Dermis blood vessel endothelial cell (primary cell): ENCODE data around the gene PRODH2. TPM values are rescaled to one million over a fixed set of nuclear protein-coding genes. Genes with fewer than 3 reads are reported as not detected.
A peak's percentile ranks its signal among the peaks of the same experiment; 100 is the strongest.

ENCODE experiments used
- DNase-seq: peaks from one replicate; pipeline ENCODE4 v3.0.0; 2010
- total RNA-seq: library from RNA; depleted of rRNA; stranded (reverse); fragments of >200 nt; gene quantifications from 2 replicates; pipeline ENCODE4 v1.2.3, GENCODE V29; 2014

PRODH2 gene
- total RNA-seq, 1 donor from 2014 or later = not detected

DNA sequence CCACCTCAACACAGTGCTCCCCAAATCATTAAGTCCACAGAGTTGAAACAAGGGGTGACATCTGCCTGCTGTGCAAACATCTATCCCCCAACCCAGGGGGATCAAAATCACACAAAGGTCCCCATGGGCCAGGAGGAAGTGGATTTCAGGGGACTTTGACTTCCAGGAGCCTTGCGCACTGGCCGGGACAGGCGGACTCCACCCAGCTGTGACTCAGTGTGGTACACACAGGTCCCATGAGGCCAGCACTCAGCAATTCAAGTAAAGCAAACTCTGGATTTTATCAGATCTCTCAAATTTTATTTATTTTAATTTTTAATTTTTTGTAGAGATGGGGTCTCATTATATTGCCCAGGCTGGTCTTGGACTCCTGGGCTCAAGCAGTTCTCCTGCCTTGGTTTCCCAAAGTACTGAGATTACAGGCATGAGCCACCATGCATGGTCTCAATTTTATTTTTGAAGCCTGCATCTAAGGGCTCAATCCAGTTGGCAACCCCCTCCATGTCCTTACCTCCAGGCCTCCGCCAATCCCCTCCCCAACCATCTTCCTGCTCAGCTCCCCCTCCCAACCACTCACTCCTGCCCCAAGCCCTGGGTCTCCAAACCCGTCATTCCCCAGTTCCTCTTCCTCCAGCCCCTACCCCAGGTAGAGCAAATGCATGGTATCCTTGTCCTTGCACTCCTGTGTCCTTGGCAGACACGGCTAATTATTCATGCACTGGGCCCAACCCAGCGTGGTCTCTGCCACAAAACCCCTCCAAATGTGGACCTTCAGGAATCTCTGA, 19.1 kb downstream of the PRODH2 start:
- DNase-seq = no peak

DNA sequence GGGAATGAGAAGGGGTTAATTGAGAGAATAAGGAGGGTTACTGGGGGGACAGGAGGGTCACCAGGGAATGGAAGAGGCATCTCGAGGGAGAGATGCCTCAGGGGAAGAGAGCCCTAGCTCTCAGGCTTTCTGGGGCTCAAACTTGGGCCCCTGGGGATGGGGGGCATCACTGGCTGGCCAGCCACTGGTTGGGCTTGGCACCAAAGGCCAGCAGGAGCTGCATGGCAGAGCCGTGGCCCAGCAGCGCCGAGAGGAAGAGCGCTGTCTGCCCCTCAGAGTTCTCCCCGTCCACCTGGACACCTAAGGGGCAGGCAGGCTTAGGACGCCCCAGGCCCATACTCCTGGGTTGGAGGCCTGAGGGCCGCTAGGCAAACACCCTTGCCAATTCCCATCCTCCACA, 19.8 kb downstream of the PRODH2 start:
- DNase-seq = no peak

DNA sequence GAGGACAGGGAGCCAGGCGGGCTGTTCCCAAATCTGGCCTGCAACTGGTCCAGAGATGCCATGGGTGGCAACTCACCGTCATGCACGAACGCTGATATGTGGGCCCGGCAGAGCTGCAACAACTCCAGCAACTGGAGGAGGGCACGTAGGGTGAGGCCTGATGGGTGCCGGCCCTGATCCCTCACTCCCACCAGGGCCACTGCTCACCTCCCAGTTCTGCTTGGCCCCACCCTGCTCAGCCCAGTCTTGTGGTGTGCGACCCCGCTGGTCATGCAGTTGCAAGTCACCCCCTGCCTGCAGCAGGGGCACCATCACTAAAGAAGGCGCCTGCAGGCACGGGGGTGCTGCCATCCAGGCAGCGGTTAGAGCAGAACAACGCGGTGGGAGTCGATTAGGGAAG, 20.3 kb downstream of the PRODH2 start:
- DNase-seq = no peak

DNA sequence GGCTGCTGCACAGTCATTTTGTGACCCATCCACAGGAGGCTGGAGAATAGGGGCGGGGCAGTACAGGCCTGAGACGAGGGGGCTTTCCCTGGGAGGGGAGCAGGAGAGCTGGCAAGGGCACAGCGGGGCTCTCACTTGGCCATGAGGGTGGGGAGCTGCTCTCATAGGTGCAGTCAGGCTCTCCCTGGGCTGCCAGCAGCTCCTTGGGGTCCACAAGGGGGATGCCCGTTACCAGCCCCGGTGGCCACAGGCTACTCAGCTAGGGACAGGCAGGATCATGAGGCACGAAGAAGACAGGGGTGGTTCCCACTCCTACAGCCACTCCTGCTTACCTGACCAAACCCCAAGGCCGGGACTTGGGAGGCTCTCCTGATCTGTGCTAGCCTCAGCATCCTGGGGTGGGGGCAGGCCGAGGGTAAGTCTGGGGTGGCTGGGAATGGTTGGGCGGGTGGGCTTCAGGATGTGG, 20.8 kb downstream of the PRODH2 start:
- no peak for DNase-seq

DNA sequence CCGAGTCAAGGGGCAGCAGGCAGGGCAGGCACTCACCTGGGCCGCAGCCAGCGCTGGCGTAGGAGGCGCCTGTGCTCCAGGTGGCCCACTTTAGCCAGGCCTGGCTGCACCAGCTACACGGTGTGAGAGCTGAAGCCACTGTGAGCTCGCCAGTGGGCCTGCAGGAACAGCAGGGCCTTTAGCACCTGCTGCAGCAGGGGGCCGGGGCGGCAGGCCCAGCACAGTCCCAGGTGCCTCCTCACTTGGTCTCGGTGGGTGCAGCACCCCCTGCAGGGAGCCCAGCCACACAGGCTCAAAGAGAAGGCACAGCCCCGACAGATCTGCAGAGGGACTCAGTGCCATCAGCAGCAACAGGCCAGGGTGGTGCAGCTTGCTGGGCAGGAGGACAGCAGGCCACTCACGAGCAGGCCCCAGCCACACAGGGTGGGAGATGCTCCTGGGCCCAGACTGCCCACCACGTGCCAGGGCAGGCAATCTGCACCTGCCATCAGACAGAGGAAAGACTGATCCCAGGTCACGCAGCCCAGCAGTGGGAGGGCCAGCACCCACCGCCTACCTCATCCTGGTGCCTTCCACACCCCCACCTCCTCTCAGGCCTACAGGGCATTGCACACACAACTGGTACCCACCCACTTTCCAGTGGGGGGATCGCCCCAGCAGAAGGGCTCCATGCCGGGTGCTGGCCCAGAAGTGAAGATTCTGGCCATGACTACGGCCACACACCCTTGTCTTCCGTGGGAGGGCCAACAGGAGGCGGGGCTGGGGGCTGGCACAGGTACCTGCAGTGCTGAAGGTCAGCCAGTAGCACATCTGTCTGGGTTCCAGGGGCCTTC, 21.4 kb downstream of the PRODH2 start:
- DNase-seq = peak; percentile 7

DNA sequence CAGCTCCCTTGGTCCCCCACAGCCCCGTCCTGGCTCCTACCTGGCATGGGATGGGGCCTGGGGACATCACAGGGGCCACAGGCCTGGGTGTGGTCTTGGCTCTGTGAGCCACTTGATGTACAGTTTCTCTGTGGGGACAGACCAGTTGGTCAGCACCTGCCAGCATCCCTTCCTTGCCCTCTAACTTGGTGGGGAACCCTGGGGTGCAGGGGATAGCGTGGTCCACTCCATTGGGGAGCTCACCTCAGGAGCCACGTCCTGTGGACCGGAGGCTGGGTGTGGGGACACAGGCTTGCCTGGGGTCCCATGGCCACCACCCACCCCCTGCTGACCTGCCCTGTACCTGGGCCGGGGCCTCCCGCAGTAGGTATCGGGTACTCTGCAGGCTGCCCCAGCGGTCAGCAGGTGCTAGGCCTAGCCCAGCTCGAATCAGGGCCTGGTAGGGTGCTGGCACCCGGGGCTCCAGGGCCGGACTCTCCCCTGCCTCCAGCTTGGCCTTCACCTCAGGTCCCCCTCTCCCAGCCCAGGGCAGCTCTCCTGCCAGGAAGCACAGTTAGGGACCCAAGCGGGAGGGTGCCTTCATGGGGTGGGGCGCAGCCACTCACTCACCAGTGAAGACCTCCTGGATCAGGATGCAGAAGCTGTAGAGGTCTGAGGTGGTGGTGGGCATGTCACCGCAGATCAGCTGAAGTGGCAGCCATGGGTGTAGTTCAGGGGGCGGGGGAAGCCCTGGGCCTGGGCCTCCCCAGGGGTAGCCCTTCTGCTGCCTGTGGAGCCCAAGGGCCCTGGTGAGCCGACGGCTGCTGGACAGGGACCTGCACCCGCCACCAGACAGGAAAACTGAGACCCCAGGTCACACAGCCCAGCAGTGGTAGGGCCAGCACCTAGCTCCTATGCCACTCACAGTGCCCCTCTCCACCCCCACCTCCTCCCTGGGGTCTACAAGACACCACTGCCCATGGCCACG, 22.4 kb downstream of the PRODH2 start:
- DNase-seq = no peak

DNA sequence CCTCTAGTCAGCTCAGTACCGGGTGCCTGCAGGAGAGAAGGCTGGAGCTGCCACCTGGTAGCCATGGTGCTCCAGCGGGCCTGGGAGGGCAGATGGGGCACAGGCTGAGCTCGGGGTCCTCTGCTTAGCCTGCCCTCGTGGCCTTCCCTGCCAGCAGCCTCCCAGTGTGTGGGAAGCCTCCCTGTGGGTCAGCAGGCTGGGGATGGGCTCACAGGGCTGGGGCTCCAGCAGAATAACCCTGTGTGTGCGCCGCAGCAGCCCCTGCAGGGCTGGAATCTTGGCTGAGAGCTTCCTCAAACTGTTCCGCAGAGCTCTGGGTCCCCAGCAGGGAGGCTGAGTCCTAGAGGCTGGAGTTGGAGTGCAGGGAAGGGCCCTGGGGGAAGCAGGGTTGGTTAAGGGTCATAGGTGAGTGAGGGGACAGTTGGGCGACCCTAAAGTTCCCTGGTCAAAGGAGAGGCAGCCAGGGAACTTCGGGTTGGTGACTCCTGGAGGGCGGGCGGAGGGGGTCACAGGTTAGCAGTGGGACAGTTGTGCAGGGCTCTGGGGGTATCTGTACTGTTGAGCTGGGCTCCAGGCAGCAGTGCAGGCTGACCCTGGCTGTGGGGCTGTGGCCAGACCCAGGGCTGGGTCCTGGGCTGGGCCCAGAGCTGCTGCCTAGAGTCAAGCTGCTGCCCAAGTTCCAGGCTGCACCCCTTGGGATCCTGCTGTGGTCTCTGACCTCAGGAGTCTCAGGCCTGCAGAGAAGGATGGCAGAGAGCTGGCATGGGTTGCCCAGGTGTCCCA, 23.3 kb downstream of the PRODH2 start:
- no peak for DNase-seq

DNA sequence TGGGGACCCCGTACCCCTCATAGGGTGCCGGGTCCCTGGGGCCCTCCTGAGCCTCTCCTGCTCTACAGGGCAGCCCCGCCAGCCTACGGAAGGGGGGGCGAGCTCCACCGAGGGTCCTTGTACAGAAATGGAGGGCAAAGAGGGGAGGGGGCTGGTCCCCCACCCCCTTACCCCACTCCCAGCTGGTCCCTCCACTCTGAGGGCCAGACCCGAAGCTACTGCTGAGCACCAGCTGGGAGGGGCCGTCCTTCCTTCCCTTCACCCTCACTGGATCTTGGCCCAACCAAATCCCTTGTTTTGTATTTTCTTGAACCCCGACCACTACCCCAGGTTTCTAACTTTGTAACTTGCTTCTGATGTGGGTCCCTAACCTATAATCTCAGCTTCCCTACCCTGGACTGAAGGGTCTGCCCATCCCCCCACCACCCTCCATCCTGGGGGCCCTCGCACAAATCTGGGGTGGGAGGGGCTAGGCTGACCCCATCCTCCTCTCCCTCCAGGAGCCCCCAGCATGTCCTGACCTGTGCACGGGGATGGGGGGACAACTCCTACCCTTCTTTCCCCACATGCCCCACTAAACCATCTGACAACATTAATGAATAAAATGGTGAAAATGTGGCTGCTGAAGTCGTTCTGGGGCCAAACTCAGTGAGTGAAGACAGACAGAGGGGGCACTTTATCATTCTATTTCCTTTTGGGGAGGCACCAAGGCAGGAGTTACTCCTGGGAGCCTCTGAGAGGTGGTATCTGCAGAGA, 24.3 kb downstream of the PRODH2 start:
- DNase-seq = no peak

DNA sequence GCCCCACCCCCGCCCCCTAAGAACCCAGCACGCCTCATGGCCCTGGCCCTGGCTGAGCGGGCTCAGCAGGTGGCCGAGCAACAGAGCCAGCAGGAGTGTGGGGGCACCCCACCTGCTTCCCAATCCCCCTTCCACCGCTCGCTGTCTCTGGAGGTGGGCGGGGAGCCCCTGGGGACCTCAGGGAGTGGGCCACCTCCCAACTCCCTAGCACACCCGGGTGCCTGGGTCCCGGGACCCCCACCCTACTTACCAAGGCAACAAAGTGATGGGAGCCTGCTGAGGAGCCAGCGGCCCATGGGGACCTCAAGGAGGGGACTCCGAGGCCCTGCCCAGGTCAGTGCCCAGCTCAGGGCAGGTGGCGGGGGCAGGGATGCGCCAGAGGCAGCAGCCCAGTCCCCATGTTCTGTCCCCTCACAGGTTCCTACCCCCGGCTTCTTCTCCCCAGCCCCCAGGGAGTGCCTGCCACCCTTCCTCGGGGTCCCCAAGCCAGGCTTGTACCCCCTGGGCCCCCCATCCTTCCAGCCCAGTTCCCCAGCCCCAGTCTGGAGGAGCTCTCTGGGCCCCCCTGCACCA, 25.3 kb downstream of the PRODH2 start:
- DNase-seq = no peak

DNA sequence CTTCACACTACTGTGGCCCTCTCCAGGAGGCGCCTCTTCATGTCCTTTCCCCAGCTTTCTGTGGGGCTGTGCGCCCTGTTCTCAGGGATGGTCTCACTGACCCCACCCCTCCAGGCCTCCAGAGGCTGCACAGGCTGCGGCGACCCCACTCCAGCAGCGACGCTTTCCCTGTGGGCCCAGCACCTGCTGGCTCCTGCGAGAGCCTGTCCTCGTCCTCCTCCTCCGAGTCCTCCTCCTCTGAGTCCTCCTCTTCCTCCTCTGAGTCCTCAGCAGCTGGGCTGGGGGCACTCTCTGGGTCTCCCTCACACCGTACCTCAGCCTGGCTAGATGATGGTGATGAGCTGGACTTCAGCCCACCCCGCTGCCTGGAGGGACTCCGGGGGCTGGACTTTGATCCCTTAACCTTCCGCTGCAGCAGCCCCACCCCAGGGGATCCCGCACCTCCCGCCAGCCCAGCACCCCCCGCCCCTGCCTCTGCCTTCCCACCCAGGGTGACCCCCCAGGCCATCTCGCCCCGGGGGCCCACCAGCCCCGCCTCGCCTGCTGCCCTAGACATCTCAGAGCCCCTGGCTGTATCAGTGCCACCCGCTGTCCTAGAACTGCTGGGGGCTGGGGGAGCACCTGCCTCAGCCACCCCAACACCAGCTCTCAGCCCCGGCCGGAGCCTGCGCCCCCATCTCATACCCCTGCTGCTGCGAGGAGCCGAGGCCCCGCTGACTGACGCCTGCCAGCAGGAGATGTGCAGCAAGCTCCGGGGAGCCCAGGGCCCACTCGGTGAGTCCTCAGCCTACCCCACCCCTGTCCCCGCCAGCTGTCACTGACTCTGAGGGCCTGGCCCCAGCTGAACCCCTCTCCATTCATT, 26.1 kb downstream of the PRODH2 start:
- no peak for DNase-seq

DNA sequence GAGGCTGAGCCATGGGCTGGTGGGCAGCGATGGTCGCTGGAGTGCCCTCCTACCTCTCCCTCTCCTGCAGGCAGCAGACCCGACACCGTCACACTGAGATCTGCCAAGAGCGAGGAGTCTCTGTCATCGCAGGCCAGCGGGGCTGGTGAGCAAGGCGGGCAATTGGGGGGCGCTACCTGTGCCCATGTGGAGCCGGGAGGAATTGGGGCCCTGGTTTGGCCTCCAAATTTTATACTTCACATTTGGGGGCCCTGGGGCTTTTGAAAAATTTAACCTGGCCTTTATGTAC, 27.4 kb downstream of the PRODH2 start:
- DNase-seq = no peak

DNA sequence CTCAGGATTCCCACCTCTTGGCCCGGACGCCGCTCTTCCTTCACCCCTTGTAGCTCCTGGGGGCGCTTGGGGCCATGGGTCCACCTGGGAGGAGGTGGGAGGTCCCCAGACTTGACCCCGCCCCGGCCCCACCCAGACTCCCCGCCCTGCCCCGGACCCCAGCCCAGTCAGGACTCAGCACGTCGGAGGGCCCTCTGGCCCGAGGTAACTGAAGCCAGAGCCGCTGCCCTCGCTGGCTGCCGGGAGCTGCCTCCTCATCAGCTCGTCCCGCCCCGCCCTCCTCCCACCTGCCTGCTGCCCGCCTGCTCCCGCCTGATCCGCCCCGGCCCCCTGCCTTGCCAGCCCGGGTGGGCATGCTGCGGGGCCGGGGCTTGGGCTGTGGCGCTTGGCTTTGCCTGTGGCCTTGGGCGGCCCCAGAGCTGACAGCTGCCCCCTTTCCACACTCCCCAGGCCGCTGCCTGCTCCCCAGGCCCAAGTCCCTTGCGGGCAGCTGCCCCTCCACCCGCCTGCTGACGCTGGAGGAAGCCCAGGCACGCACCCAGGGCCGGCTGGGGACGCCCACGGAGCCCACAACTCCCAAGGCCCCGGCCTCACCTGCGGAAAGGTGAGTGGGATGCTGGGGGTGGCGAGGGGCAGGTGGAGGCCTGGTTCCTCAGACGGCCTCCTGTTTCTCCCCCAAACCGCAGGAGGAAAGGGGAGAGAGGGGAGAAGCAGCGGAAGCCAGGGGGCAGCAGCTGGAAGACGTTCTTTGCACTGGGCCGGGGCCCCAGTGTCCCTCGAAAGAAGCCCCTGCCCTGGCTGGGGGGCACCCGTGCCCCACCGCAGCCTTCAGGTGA, 27.9 kb downstream of the PRODH2 start:
- no peak for DNase-seq

DNA sequence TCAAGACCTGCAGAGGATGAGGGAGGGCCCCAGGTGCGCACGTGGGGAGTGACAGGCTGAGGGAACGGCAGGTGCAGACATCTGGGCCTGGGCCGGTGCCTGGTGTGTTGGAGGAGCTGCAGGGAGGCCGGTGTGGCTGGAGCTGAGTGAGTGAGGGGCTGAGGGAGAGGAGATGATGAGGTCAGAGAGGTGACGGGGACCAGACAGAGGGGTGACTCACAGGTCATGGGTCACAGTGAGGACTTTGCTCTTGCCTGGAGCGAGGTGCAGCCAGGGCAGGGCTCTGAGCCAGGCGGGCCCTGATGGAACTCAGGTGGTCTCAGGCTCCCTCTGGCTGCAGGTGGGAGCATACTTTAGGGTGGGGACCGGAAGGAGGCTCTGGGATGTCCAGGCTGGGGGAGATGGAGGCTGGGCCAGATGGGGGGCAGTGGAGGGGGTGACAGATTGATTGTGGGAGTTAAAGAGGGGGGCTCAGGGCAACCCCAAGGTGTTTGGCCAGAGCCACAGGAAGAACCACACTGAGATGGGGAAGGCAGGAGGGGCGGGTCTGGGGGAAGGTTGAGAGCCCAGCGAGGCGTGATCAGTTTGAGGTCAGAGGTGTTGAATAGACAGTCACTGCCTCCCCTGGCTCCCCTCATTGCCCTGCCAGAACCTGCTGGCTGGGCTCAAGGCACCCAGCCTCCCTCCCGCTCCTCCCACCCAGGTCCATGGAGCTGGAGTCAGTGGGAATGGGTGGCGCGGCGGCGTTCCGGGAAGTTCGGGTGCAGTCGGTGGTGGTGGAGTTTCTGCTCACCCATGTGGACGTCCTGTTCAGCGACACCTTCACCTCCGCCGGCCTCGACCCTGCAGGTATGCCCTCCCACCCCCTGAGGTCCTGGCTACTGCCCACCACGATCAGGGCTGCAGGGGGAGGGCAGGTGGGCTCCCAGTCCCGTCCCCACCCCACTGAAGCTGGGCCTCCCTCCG, 28.9 kb downstream of the PRODH2 start:
- no peak for DNase-seq

DNA sequence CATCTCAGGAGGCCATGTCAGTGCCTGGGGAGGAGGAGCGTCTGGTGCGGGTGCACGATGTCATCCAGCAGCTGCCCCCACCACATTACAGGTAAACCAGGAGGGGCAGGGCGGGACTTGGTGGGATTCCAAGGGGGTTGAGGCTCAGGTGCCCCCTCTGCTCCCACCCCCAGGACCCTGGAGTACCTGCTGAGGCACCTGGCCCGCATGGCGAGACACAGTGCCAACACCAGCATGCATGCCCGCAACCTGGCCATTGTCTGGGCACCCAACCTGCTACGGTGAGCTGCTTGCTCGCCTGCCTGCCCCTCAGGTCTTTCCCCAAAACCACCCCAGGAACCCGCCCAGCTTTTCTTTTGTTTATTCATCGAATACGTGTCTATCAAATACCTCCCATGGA, 30.1 kb downstream of the PRODH2 start:
- DNase-seq = no peak

DNA sequence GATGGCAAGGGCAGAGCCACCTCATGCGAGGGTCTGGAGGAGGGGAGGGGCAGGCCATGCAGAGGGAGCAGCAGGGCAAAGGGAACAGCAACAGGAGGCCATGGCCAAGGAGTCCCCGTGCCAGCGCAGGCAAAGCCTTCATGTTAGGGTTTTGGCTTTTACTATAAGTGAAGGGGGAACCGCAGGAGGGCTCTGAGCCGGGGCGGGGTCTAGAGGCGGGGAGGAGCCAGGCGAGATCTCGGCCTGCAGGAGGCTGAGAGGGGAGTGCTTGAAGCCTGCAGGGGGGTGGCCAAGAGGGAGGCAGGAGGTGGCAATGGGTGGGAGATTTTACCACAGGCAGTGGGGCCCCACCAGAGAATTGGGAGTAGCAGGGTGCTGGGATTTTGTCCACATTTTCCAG, 31.0 kb downstream of the PRODH2 start:
- no peak for DNase-seq

DNA sequence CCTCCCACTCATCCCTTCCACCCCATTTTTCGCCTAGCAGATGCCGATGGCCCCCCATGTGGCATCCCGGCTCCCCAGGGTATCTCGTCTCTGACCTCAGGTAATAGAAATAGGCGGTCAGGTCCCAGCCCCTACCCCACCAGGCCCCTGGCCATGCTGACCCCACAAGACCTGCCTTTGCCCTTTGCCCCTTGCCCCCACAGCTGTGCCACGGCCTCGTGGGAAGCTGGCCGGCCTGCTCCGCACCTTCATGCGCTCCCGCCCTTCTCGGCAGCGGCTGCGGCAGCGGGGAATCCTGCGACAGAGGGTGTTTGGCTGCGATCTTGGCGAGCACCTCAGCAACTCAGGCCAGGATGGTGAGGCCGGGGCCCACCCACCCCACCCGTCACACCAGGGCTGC, 31.9 kb downstream of the PRODH2 start:
- no peak for DNase-seq

DNA sequence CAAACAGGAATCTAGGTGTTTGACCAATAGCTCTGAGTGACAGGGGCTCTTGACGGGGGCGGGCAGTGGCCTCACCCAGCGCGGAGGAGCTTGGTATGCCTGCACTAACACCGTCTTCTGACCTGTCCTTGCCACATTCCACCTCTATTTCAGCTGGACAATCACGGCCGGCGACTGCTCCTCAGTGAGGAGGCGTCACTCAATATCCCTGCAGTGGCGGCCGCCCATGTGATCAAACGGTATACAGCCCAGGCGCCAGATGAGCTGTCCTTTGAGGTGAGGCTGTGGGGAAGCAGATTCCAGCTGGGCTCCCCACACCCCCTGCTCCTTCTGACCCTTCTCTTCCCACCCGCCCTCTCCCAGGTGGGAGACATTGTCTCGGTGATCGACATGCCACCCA, 32.6 kb downstream of the PRODH2 start:
- no peak for DNase-seq

DNA sequence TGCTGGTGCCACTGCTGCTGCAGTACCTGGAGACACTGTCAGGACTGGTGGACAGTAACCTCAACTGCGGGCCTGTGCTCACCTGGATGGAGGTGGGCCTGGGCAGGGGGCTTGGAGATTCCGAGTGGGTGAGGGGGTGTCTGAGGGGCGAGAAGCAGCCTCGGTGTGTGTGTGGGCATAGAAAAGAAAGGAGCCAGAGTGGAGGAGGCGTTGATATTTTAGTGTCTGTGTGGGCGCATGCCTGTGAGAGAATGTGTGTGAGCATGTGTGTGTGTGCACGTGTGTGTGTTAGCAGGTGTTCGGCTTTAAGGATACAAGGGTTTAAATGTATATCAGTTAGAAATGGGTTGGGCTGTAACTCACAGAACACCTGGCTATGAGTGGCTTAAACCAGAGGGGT, 33.6 kb downstream of the PRODH2 start:
- no peak for DNase-seq
